PC-3 (cell line): ENCODE results near the gene GPC3. TPM values are rescaled to one million over a fixed set of nuclear protein-coding genes. Genes with fewer than 3 reads are reported as not detected.

Experiments
- ATAC-seq: fragments of 200-7000 bp; cut with Tn5 transposase; 2 replicates; pipeline ENCODE4 v1.9.1; 2020; ENCODE audit warnings: mild to moderate bottlenecking, moderate library complexity
- BruUV-seq: library from RNA; stranded (reverse); fragments of 400-500 nt; replicated peaks from 2 replicates; lab custom pipeline; 2021; lab: Mats Ljungman, UMichigan
- CTCF ChIA-PET: fragments of 300-600 bp; sonication (Branson Sonifier 250); formaldehyde crosslinking; loops from one replicate; lab custom pipeline; 2022; ENCODE audit warnings: antibody characterized with exemption; lab: Charles Lee
- POLR2A ChIA-PET: fragments of 300-600 bp; sonication (Branson Sonifier 250); formaldehyde crosslinking; loops from one replicate; lab custom pipeline; 2022; ENCODE audit warnings: antibody characterized with exemption; ENCODE audit not compliant: unreplicated experiment; lab: Charles Lee
- DNase-seq: peaks from one replicate; pipeline ENCODE4 v3.0.0-alpha.2; 2015
- H2AFZ ChIP-seq: fragments of 300-600 bp; sonication (generic); 2 replicates; pipeline ENCODE4 v1.6.0; 2016; ENCODE audit warnings: antibody characterized with exemption, low read length
- H3F3A ChIP-seq: fragments of 300-600 bp; sonication (generic); one replicate; pipeline ENCODE4 v1.6.0; 2017; ENCODE audit warnings: antibody characterized with exemption, low read length, control low read depth, mild to moderate bottlenecking; ENCODE audit not compliant: unreplicated experiment
- H3K27ac ChIP-seq: fragments of 300-600 bp; sonication (generic); 2 replicates; pipeline ENCODE4 v1.5.1; 2016; ENCODE audit warnings: mild to moderate bottlenecking, low read length
- H3K27me3 ChIP-seq: fragments of 300-600 bp; sonication (generic); 2 replicates; pipeline ENCODE4 v1.6.1; 2016; ENCODE audit warnings: low read length, mixed read lengths
- H3K36me3 ChIP-seq: fragments of 300-600 bp; sonication (generic); 2 replicates; pipeline ENCODE4 v1.6.1; 2016; ENCODE audit warnings: low read depth, mixed run types, low read length, mixed read lengths
- H3K4me1 ChIP-seq: fragments of 300-600 bp; sonication (generic); 2 replicates; pipeline ENCODE4 v1.5.1; 2016; ENCODE audit warnings: low read length; ENCODE audit not compliant: insufficient read depth
- H3K4me2 ChIP-seq: fragments of 300-600 bp; sonication (generic); 2 replicates; pipeline ENCODE4 v1.6.0; 2016; ENCODE audit warnings: low read length
- H3K4me3 ChIP-seq: fragments of 300-600 bp; sonication (generic); 2 replicates; pipeline ENCODE4 v1.5.1; 2016; ENCODE audit warnings: mild to moderate bottlenecking, low read length, mixed read lengths
- H3K79me2 ChIP-seq: fragments of 300-600 bp; sonication (generic); 2 replicates; pipeline ENCODE4 v1.6.1; 2017; ENCODE audit warnings: low read length, mixed read lengths
- H3K9ac ChIP-seq: fragments of 300-600 bp; sonication (generic); 2 replicates; pipeline ENCODE4 v1.6.0; 2016; ENCODE audit warnings: mild to moderate bottlenecking, low read length
- H3K9me2 ChIP-seq: fragments of 300-600 bp; sonication (generic); replicated peaks from 2 replicates; pipeline ENCODE4 v1.6.1; 2016; ENCODE audit warnings: mixed run types, low read length, mixed read lengths
- H3K9me3 ChIP-seq: fragments of 300-600 bp; sonication (generic); 2 replicates; pipeline ENCODE4 v1.6.1; 2016; ENCODE audit warnings: low read length, mixed read lengths
- H4K20me1 ChIP-seq: fragments of 300-600 bp; sonication (generic); 2 replicates; pipeline ENCODE4 v1.6.1; 2016; ENCODE audit warnings: low read length, mixed read lengths
- EZH2 ChIP-seq: fragments of 300-600 bp; sonication (generic); IDR thresholded peaks from one replicate; pipeline ENCODE4 v1.6.1; 2017; ENCODE audit warnings: antibody characterized with exemption, mild to moderate bottlenecking, low read length; ENCODE audit not compliant: unreplicated experiment
- EZH2phosphoT487 ChIP-seq: fragments of 300-600 bp; sonication (generic); IDR thresholded peaks from 2 replicates; pipeline ENCODE4 v1.6.1; 2018; ENCODE audit warnings: mild to moderate bottlenecking, antibody characterized with exemption, low read length, borderline replicate concordance
- intact Hi-C: fragments of 100-400 bp; cut with micrococcal nuclease; formaldehyde crosslinking; loops from 2 replicates; pipeline ENCODE4 v1.9.0; 2023
- total RNA-seq: library from RNA; depleted of rRNA; stranded (reverse); fragments of >200 nt; gene quantifications from 2 replicates; pipeline ENCODE4 v1.2.3, GENCODE V29; 2014
- TF ChIP-seq, protein P1 (sequence below): fragments of 300-600 bp; sonication (generic); conservative IDR thresholded peaks from 2 replicates; pipeline ENCODE4 v1.5.1; 2017; ENCODE audit warnings: antibody characterized with exemption, low read depth, mild to moderate bottlenecking, low read length

GPC3 gene
- total RNA-seq, 1 experiment from 2014 or later, result not detected

DNA sequence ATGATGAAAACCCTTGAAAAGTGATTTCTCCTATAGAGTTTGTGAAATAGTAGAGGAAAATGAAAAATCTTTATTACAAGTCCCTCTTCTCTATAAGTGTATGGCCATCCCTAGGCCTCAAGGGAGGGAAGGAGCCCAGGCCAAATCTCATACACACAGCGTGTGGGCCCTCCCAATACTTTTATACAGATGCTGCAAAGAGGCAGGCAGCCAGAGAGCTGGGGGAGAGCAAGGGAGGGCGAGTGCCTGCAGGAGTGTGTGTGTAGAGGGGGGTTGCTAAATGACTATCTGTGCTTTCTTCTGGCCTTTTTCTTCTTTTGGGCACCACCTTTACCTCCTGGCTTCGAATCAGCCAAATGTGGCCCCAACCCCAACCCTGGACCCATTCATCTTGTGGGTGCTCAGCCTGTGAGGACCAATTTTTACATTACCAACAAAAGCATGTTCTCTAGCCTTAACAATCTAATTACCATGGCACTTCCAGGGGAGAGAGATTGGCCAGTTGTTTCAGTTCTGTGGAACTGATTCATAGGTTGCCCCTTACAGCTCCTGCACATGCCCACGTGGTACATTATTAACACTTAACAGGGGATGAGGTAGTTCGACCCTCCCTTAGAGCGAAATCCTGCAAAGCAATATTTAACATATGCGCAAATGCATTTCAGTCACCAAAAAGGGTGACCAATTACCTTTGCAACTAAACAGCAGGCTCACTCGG, 2.0 kb downstream of the GPC3 start:
- CTCF ChIA-PET, result no interaction called here
- no TSS peak for BruUV-seq
- H3K79me2 ChIP-seq, result no peaks in the 10 kb centered on the region

GRCh38 chrX:133981924-133982323, 3.5 kb downstream of the GPC3 start:
- no peaks in the 10 kb centered on the region for H4K20me1 ChIP-seq
- H3K9me3 ChIP-seq, result no peaks in the 10 kb centered on the region
- intact Hi-C loops, result no loop called here
- no peak overlapping the region for H3K9ac ChIP-seq
- no peak for ATAC-seq
- no peaks in the 10 kb centered on the region for H3K4me1 ChIP-seq
- H3K36me3 ChIP-seq, result no peaks in the 10 kb centered on the region
- TF ChIP-seq, protein P1, sequence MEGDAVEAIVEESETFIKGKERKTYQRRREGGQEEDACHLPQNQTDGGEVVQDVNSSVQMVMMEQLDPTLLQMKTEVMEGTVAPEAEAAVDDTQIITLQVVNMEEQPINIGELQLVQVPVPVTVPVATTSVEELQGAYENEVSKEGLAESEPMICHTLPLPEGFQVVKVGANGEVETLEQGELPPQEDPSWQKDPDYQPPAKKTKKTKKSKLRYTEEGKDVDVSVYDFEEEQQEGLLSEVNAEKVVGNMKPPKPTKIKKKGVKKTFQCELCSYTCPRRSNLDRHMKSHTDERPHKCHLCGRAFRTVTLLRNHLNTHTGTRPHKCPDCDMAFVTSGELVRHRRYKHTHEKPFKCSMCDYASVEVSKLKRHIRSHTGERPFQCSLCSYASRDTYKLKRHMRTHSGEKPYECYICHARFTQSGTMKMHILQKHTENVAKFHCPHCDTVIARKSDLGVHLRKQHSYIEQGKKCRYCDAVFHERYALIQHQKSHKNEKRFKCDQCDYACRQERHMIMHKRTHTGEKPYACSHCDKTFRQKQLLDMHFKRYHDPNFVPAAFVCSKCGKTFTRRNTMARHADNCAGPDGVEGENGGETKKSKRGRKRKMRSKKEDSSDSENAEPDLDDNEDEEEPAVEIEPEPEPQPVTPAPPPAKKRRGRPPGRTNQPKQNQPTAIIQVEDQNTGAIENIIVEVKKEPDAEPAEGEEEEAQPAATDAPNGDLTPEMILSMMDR, result no peak
- TF ChIP-seq EZH2phosphoT487 (no peak), EZH2 (no peak)
- H3K4me3 ChIP-seq, result no peak overlapping the region
- H3F3A ChIP-seq, result no peaks in the 10 kb centered on the region
- no peak overlapping the region for H2AFZ ChIP-seq
- H3K9me2 ChIP-seq, result no peaks in the 10 kb centered on the region
- H3K4me2 ChIP-seq, result no peak overlapping the region
- ChIA-PET POLR2A (no interaction called here), CTCF (no interaction called here)
- no peak for DNase-seq
- no TSS peak for BruUV-seq
- peaks cover 33% of the 10 kb centered on the region for H3K27me3 ChIP-seq
- H3K27ac ChIP-seq, result no peak overlapping the region
- H3K79me2 ChIP-seq, result no peaks in the 10 kb centered on the region

More for the DNA sequence above, 2.0 kb downstream of the GPC3 start:
- TF ChIP-seq EZH2 (no peak), EZH2phosphoT487 (no peak)
- TF ChIP-seq, protein P1, result no peak
- Histone ChIP-seq H3K4me1 (no peaks in the 10 kb centered on the region), H3K9ac (no peak overlapping the region), H3K27me3 (peaks cover 33% of the 10 kb centered on the region), H3K27ac (no peak overlapping the region), H3K9me3 (no peaks in the 10 kb centered on the region), H3K9me2 (no peaks in the 10 kb centered on the region), H2AFZ (no peak overlapping the region), H3K4me3 (no peak overlapping the region), H3K4me2 (no peak overlapping the region), H4K20me1 (no peaks in the 10 kb centered on the region), H3K36me3 (no peaks in the 10 kb centered on the region), H3F3A (no peaks in the 10 kb centered on the region)
- ATAC-seq, result no peak
- DNase-seq, result no peak
- POLR2A ChIA-PET, result no interaction called here
- intact Hi-C loops, result no loop called here

DNA sequence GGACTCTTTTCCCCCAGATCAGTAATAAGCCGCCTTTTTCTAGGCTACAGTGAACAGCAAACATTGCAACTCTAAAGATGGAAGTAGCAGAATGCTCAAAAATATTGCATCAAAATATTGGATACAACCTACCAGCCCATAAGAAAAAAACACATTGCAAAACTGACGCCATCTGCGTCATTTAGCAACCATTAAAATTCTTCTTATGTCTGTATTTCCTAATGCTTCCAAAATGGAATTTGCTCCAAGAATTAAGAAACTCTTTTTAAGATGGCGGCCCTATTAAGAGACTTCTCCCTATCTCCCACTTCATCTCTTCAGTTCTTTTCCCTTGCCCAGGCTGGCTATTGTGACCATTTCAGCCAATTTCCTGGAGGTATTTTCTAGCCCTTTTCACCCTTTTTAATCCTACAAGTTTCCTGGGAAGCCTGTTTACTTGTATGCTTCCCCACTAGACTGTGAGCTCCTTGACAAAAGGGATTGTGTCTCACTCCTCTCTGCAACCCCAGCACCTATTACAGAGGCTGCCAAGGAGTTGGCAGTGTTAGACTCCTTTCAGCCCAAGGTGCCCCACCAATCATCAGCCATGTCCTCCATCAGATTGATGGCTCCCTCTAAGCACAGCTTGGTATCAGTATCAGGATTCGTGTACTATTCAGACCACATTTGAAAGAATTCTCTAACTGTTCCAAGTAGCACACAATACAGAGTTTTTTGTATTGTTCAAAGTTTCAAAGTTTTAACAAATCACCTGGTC, 4.4 kb downstream of the GPC3 start:
- Histone ChIP-seq H3K4me3 (no peak overlapping the region), H2AFZ (no peak overlapping the region), H3K9me2 (no peaks in the 10 kb centered on the region), H4K20me1 (no peaks in the 10 kb centered on the region), H3K4me2 (no peak overlapping the region), H3K4me1 (no peaks in the 10 kb centered on the region), H3K9ac (no peak overlapping the region), H3K27ac (no peak overlapping the region), H3K9me3 (no peaks in the 10 kb centered on the region), H3K27me3 (peaks cover 28% of the 10 kb centered on the region), H3K79me2 (no peaks in the 10 kb centered on the region), H3K36me3 (no peaks in the 10 kb centered on the region), H3F3A (no peaks in the 10 kb centered on the region)
- intact Hi-C loops, result no loop called here
- ChIA-PET CTCF (no interaction called here), POLR2A (no interaction called here)
- DNase-seq, result no peak
- no TSS peak for BruUV-seq
- no peak for ATAC-seq
- no peak for TF ChIP-seq EZH2
- TF ChIP-seq, protein P1, result no peak
- no peak for TF ChIP-seq EZH2phosphoT487
